ENCODE data around the gene CDKN2AIP.

CDKN2AIP gene

GRCh38 chr4:183444214-183445096, at the start of gene CDKN2AIP:
Gene CDKN2AIP, plus strand, starts transcription at chr4:183444636. Its CDS starts 162 bp downstream, at chr4:183444798.
- peak; percentile 89 for DNase-seq (ENCODE audit: low spot score)

- no peak for DNase-seq (ENCODE audit: low spot score)
These were observed 49.0 kb upstream of the CDKN2AIP start for GRCh38 chr4:183395395-183395794.

GRCh38 chr4:183396227-183396637, 48.2 kb upstream of the CDKN2AIP start:
- DNase-seq (ENCODE audit: low spot score), result peak; percentile 26

- DNase-seq (ENCODE audit: low spot score), result no peak
These were observed 46.6 kb upstream of the CDKN2AIP start for GRCh38 chr4:183397741-183398297.

GRCh38 chr4:183398298-183399125, 45.9 kb upstream of the CDKN2AIP start:
- DNase-seq (ENCODE audit: low spot score), result peak; percentile 62

- no peak for DNase-seq (ENCODE audit: low spot score)
These were observed 45.3 kb upstream of the CDKN2AIP start for GRCh38 chr4:183399126-183399522.

- DNase-seq (ENCODE audit: low spot score), result no peak
These were observed 44.8 kb upstream of the CDKN2AIP start for GRCh38 chr4:183399616-183400015.

GRCh38 chr4:183400035-183400434, 44.4 kb upstream of the CDKN2AIP start:
- DNase-seq (ENCODE audit: low spot score), result no peak

GRCh38 chr4:183401473-183401872, 43.0 kb upstream of the CDKN2AIP start:
- no peak for DNase-seq (ENCODE audit: low spot score)

- peak; percentile 51 for DNase-seq (ENCODE audit: low spot score)
These were observed 41.7 kb upstream of the CDKN2AIP start for GRCh38 chr4:183402771-183403170.

GRCh38 chr4:183403486-183403885, 41.0 kb upstream of the CDKN2AIP start:
- DNase-seq (ENCODE audit: low spot score), result no peak

- DNase-seq (ENCODE audit: low spot score), result no peak
These were observed 40.5 kb upstream of the CDKN2AIP start for GRCh38 chr4:183403961-183404360.

GRCh38 chr4:183405303-183405702, 39.1 kb upstream of the CDKN2AIP start:
- no peak for DNase-seq (ENCODE audit: low spot score)

GRCh38 chr4:183407128-183407585, 37.3 kb upstream of the CDKN2AIP start:
- DNase-seq (ENCODE audit: low spot score), result peak; percentile 85

GRCh38 chr4:183407635-183408464, 36.6 kb upstream of the CDKN2AIP start:
- no peak for DNase-seq (ENCODE audit: low spot score)

- DNase-seq (ENCODE audit: low spot score), result no peak
These were observed 35.6 kb upstream of the CDKN2AIP start for GRCh38 chr4:183408796-183409195.

- no peak for DNase-seq (ENCODE audit: low spot score)
These were observed 35.0 kb upstream of the CDKN2AIP start for GRCh38 chr4:183409483-183409882.

GRCh38 chr4:183409934-183410333, 34.5 kb upstream of the CDKN2AIP start:
- DNase-seq (ENCODE audit: low spot score), result no peak

GRCh38 chr4:183411291-183411861, 33.1 kb upstream of the CDKN2AIP start:
- DNase-seq (ENCODE audit: low spot score), result no peak

- peak; percentile 77 for DNase-seq (ENCODE audit: low spot score)
These were observed 31.6 kb upstream of the CDKN2AIP start for GRCh38 chr4:183412821-183413220.
